Loucy (cell line): ENCODE results near the gene NPBWR2.

Experiments used
- CTCF ChIP-seq: fragments of 200-600 bp; sonication (generic); conservative IDR thresholded peaks from 2 replicates; pipeline ENCODE4 v1.5.1; 2014; ENCODE audit warnings: mild to moderate bottlenecking, antibody characterized with exemption, low read length
- EZH2phosphoT487 ChIP-seq: fragments of 200-600 bp; IDR thresholded peaks from 2 replicates; pipeline ENCODE4 v1.6.1; 2018; ENCODE audit warnings: antibody characterized with exemption, mild to moderate bottlenecking, moderate library complexity, borderline replicate concordance

GRCh38 chr20:64090165-64090564 is 17.2 kb downstream of the NPBWR2 start:
- TF ChIP-seq CTCF = no peak
- no peak for TF ChIP-seq EZH2phosphoT487
